IMR-90 (cell line): Measurements from ENCODE around the gene PDE4B. TPM values are rescaled to one million over a fixed set of nuclear protein-coding genes. Genes with fewer than 3 reads are reported as not detected.

Source experiments
- ATAC-seq: fragments of 200-7000 bp; cut with Tn5 transposase; 2 replicates; pipeline ENCODE4 v1.9.1; 2020; ENCODE audit warnings: low read depth, mild to moderate bottlenecking, moderate library complexity
- BruUV-seq: library from RNA; stranded (reverse); fragments of 400-500 nt; replicated peaks from 2 replicates; lab custom pipeline; 2021; lab: Mats Ljungman, UMichigan
- CTCF ChIA-PET: fragments of 300-600 bp; formaldehyde crosslinking; extraction: SDS; loops from one replicate; lab custom pipeline; 2021; ENCODE audit warnings: antibody characterized with exemption; lab: Yijun Ruan, JAX
- POLR2A ChIA-PET: fragments of 300-600 bp; sonication (Branson Sonifier 250); formaldehyde crosslinking; loops from one replicate; lab custom pipeline; 2022; ENCODE audit warnings: antibody characterized with exemption; ENCODE audit not compliant: unreplicated experiment; lab: Charles Lee
- DNase-seq: peaks from one replicate; pipeline ENCODE4 v3.0.0; 2013
- H2AFZ ChIP-seq: replicated peaks from 2 replicates; pipeline ENCODE3; 2013; ENCODE audit warnings: low read length, mild to moderate bottlenecking; ENCODE audit not compliant: poor library complexity
- H2AK5ac ChIP-seq: 2 replicates; pipeline ENCODE4 v1.6.1; 2013; ENCODE audit warnings: low read depth, low read length, inconsistent platforms
- H2AK9ac ChIP-seq: replicated peaks from 2 replicates; pipeline ENCODE3; 2013; ENCODE audit warnings: mild to moderate bottlenecking, low read depth, low read length, moderate library complexity; ENCODE audit not compliant: poor library complexity
- H2BK120ac ChIP-seq: 2 replicates; pipeline ENCODE4 v1.6.1; 2013; ENCODE audit warnings: low read depth, low read length, inconsistent platforms
- H2BK15ac ChIP-seq: 3 replicates; pipeline ENCODE4 v1.6.1; 2013; ENCODE audit warnings: low read depth, low read length, inconsistent platforms
- H2BK20ac ChIP-seq: 2 replicates; pipeline ENCODE4 v1.6.1; 2013; ENCODE audit warnings: low read depth, mild to moderate bottlenecking, inconsistent platforms, low read length, moderate library complexity
- H2BK5ac ChIP-seq: 2 replicates; pipeline ENCODE4 v1.6.1; 2013; ENCODE audit warnings: mild to moderate bottlenecking, low read depth, low read length, inconsistent platforms; ENCODE audit not compliant: poor library complexity, severe bottlenecking
- H3K14ac ChIP-seq: replicated peaks from 2 replicates; pipeline ENCODE4 v1.6.1; 2013; ENCODE audit warnings: low read depth, low read length, inconsistent platforms
- H3K18ac ChIP-seq: 2 replicates; pipeline ENCODE4 v1.6.1; 2013; ENCODE audit warnings: low read depth, low read length, control low read depth
- H3K23ac ChIP-seq: 2 replicates; pipeline ENCODE4 v1.6.1; 2013; ENCODE audit warnings: low read depth, low read length, inconsistent platforms
- H3K27ac ChIP-seq: 2 replicates; pipeline ENCODE4 v1.5.1; 2013; ENCODE audit warnings: mild to moderate bottlenecking, control low read depth, low read length; ENCODE audit not compliant: insufficient read depth
- H3K27me3 ChIP-seq: 2 replicates; pipeline ENCODE4 v1.6.1; 2013; ENCODE audit warnings: low read length; ENCODE audit not compliant: control insufficient read depth, insufficient read depth
- H3K36me3 ChIP-seq: 2 replicates; pipeline ENCODE4 v1.6.1; 2013; ENCODE audit warnings: low read length, mixed read lengths; ENCODE audit not compliant: control insufficient read depth, insufficient read depth
- H3K4ac ChIP-seq: 2 replicates; pipeline ENCODE4 v1.6.1; 2013; ENCODE audit warnings: low read depth, low read length, inconsistent platforms
- H3K4me1 ChIP-seq: 2 replicates; pipeline ENCODE4 v1.6.1; 2013; ENCODE audit warnings: low read length, mixed read lengths; ENCODE audit not compliant: control insufficient read depth, insufficient read depth
- H3K4me2 ChIP-seq: 2 replicates; pipeline ENCODE4 v1.6.1; 2013; ENCODE audit warnings: low read depth, mild to moderate bottlenecking, control low read depth, low read length, moderate library complexity
- H3K4me3 ChIP-seq: 2 replicates; pipeline ENCODE4 v1.5.1; 2013; ENCODE audit warnings: low read depth, mild to moderate bottlenecking, control low read depth, low read length, moderate library complexity; ENCODE audit not compliant: insufficient read depth
- H3K56ac ChIP-seq: 2 replicates; pipeline ENCODE4 v1.6.1; 2013; ENCODE audit warnings: low read length, inconsistent platforms; ENCODE audit not compliant: insufficient read depth; ENCODE audit errors: extremely low read depth
- H3K79me1 ChIP-seq, 2 experiments: 2 replicates each; pipeline ENCODE4 v1.6.1; 2013; ENCODE audit warnings: low read length in 2 of 2, inconsistent platforms in 1 of 2, low read depth in 1 of 2
- H3K9ac ChIP-seq: 2 replicates; pipeline ENCODE4 v1.6.1; 2013; ENCODE audit warnings: low read depth, low read length, control low read depth
- H3K9me1 ChIP-seq: 2 replicates; pipeline ENCODE4 v1.6.1; 2013; ENCODE audit warnings: low read length, inconsistent platforms; ENCODE audit not compliant: insufficient read depth
- H3K9me3 ChIP-seq: 2 replicates; pipeline ENCODE4 v1.6.1; 2013; ENCODE audit warnings: low read length; ENCODE audit not compliant: control insufficient read depth, insufficient read depth
- H4K20me1 ChIP-seq: 2 replicates; pipeline ENCODE4 v1.6.1; 2013; ENCODE audit warnings: low read length, inconsistent platforms; ENCODE audit not compliant: insufficient read depth
- H4K5ac ChIP-seq: 2 replicates; pipeline ENCODE4 v1.6.1; 2013; ENCODE audit warnings: mild to moderate bottlenecking, low read depth, low read length, control low read depth
- H4K8ac ChIP-seq, 2 experiments: 2 replicates each; pipeline ENCODE4 v1.6.1; 2013; ENCODE audit warnings: low read depth in 2 of 2, low read length in 2 of 2, control low read depth in 1 of 2, inconsistent platforms in 1 of 2
- H4K91ac ChIP-seq: 2 replicates; pipeline ENCODE4 v1.6.1; 2013; ENCODE audit warnings: low read depth, low read length, inconsistent platforms; ENCODE audit not compliant: insufficient read depth
- CTCF ChIP-seq: conservative IDR thresholded peaks from 2 replicates; pipeline ENCODE4 v1.5.1; 2012; ENCODE audit warnings: mild to moderate bottlenecking, low read depth, low read length, improper control_type of control experiment
- FOS ChIP-seq: fragments of 150-350 bp; IDR thresholded peaks from 2 replicates; pipeline ENCODE4 v1.6.1; 2016; ENCODE audit warnings: low read depth, low read length
- MAZ ChIP-seq: IDR thresholded peaks from 2 replicates; pipeline ENCODE4 v1.6.1; 2012; ENCODE audit warnings: low read depth, mild to moderate bottlenecking, low read length, improper control_type of control experiment, moderate library complexity, borderline replicate concordance
- POLR2A ChIP-seq: IDR thresholded peaks from 2 replicates; pipeline ENCODE4 v1.6.1; 2012; ENCODE audit warnings: mild to moderate bottlenecking, low read depth, low read length
- RAD21 ChIP-seq: IDR thresholded peaks from 2 replicates; pipeline ENCODE4 v1.6.1; 2012; ENCODE audit warnings: low read length, improper control_type of control experiment
- SMC3 ChIP-seq: fragments of 150-350 bp; IDR thresholded peaks from 2 replicates; pipeline ENCODE4 v1.6.1; 2016; ENCODE audit warnings: low read depth, mild to moderate bottlenecking, antibody characterized with exemption, low read length, moderate library complexity
- WGBS, 2 experiments: methylation state at CpG; one replicate each; pipeline versions ENCODE4 v1.1.5 to v1.1.7; 2013; ENCODE audit warnings: missing lambda C conversion rate in 2 of 2; ENCODE audit not compliant: insufficient read length in 1 of 2; ENCODE audit errors: extremely low coverage in 2 of 2; 5-methylcytosine and 5-hydroxymethylcytosine counted together
- dilution Hi-C: fragments of 300-500 bp; cut with HindIII; formaldehyde crosslinking; loops from one replicate; pipeline ENCODE4 v1.14.3; 2018; ENCODE audit warnings: low sequenced_read_pairs; ENCODE audit not compliant: unreplicated experiment
- in situ Hi-C: fragments of 300-500 bp; cut with MboI; formaldehyde crosslinking; loops from 3 replicates; pipeline ENCODE4 v1.14.3; 2019; ENCODE audit warnings: low sequenced_read_pairs, inconsistent platforms, mixed read lengths
- intact Hi-C: fragments of 100-400 bp; cut with micrococcal nuclease; formaldehyde crosslinking; loops from 2 replicates; pipeline ENCODE4 v1.10.0; 2022
- polyA plus RNA-seq, 3 experiments: library from polyadenylated mRNA; depleted of rRNA; stranded (reverse); fragments of >200 nt; gene quantifications; 2 replicates each; pipeline ENCODE4 v1.2.3, GENCODE V29; 2012; ENCODE audit warnings: low replicate concordance in 1 of 3
- total RNA-seq: library from RNA; depleted of rRNA; stranded (reverse); fragments of >200 nt; gene quantifications from 2 replicates; pipeline ENCODE4 v1.2.3, GENCODE V29; 2012

Gene PDE4B
- total and polyA plus RNA-seq, 2 of the 4 experiments (the other 2 are of a cell fraction), result 5.8 to 21.3 TPM

GRCh38 chr1:66302184-66302742 is 509.6 kb downstream of the PDE4B start:
- POLR2A ChIA-PET, result interaction anchor here (0.6 kb wide), 1 partner anchor 19 kb away, joined by 6 read pairs; no protein-coding TSS in a partner anchor
- Histone ChIP-seq H2BK120ac (no peak overlapping the region), H3K4me3 (no peak overlapping the region), H2BK15ac (peak overlapping the region; percentile 23; the same call in 1 of the 3 replicates), H3K4me2 (no peak overlapping the region), H3K4me1 (no peaks in the 10 kb centered on the region; the same call in 1 of the 2 replicates), H3K79me1 (no peaks in the 10 kb centered on the region), H2AFZ (no peak overlapping the region), H4K20me1 (no peaks in the 10 kb centered on the region), H3K9me3 (no peaks in the 10 kb centered on the region), H4K91ac (no peak overlapping the region), H4K8ac (peak overlapping the region; percentile 64 to 92; a peak in 3 of 4 replicates), H3K14ac (peak overlapping the region; percentile 17; the same call in 1 of the 2 replicates), H2AK9ac (no peak overlapping the region), H3K27me3 (no peaks in the 10 kb centered on the region), H4K5ac (peak overlapping the region; percentile 44), H3K9me1 (0 out of 2 replicates have a peak, but pooled peaks cover 3% of the 10 kb centered on the region), H3K56ac (no peak overlapping the region), H3K4ac (no peak overlapping the region), H3K23ac (no peak overlapping the region), H2AK5ac (peak overlapping the region; percentile 56; the same call in 1 of the 2 replicates), H3K27ac (no peak overlapping the region), H3K36me3 (no peaks in the 10 kb centered on the region), H2BK20ac (peak overlapping the region; percentile 31; the same call in 1 of the 2 replicates), H3K9ac (no peak overlapping the region), H3K18ac (0 out of 2 replicates have a peak overlapping the region, but pooled peaks have one; percentile 47), H2BK5ac (no peak overlapping the region)
- ATAC-seq (no peak), DNase-seq (no peak)
- CTCF ChIA-PET, result no interaction called here
- in situ Hi-C loops (no loop called here), intact Hi-C loops (no loop called here), dilution Hi-C loops (no loop called here)
- no CpG with 5 or more reads among the region's 3 CpGs for WGBS, 2 experiments
- TF ChIP-seq CTCF (no peak), SMC3 (no peak), MAZ (no peak), RAD21 (no peak), FOS (no peak), POLR2A (no peak)
- BruUV-seq, result no TSS peak
